Osteoblast (primary cell): ENCODE measurements around the gene CSNK2A3. TPM values are rescaled to one million over a fixed set of nuclear protein-coding genes. Genes with fewer than 3 reads are reported as not detected.

Experiments
- DNase-seq: peaks from one replicate; pipeline ENCODE4 v3.0.0; 2011; ENCODE audit warnings: low spot score, mixed read lengths; ENCODE audit not compliant: insufficient read length; ENCODE audit errors: missing footprints
- H2AFZ ChIP-seq: 2 replicates; pipeline ENCODE4 v1.6.0; 2011; ENCODE audit warnings: mild to moderate bottlenecking, low read length
- H3K27ac ChIP-seq: 2 replicates; pipeline ENCODE4 v1.5.1; 2011; ENCODE audit warnings: mild to moderate bottlenecking, low read depth, low read length, moderate library complexity
- H3K27me3 ChIP-seq: 2 replicates; pipeline ENCODE4 v1.6.0; 2012; ENCODE audit warnings: mild to moderate bottlenecking, control low read depth, inconsistent platforms, low read length, moderate library complexity; ENCODE audit not compliant: insufficient read depth
- H3K36me3 ChIP-seq: 2 replicates; pipeline ENCODE4 v1.5.1; 2011; ENCODE audit warnings: mild to moderate bottlenecking, low read length, control low read depth, moderate library complexity; ENCODE audit not compliant: insufficient read depth
- H3K4me1 ChIP-seq: 2 replicates; pipeline ENCODE4 v1.5.1; 2011; ENCODE audit warnings: mild to moderate bottlenecking, low read length, control low read depth, moderate library complexity; ENCODE audit not compliant: insufficient read depth
- H3K4me2 ChIP-seq: 2 replicates; pipeline ENCODE4 v1.6.0; 2011; ENCODE audit warnings: mild to moderate bottlenecking, low read length; ENCODE audit not compliant: insufficient read depth
- H3K4me3 ChIP-seq: fragments of 200-600 bp; sonication (generic); 3 replicates; pipeline ENCODE4 v1.5.1; 2012; ENCODE audit warnings: mild to moderate bottlenecking, low read length, inconsistent platforms; ENCODE audit not compliant: insufficient read depth
- H3K79me2 ChIP-seq: 2 replicates; pipeline ENCODE4 v1.6.0; 2012; ENCODE audit warnings: mild to moderate bottlenecking, low read length, control low read depth, inconsistent platforms; ENCODE audit not compliant: insufficient read depth
- H3K9me3 ChIP-seq: 2 replicates; pipeline ENCODE4 v1.5.1; 2011; ENCODE audit warnings: low read depth, low read length, control low read depth
- H4K20me1 ChIP-seq: 2 replicates; pipeline ENCODE4 v1.6.0; 2012; ENCODE audit warnings: mild to moderate bottlenecking, low read length, control low read depth; ENCODE audit not compliant: insufficient read depth
- total RNA-seq: library from RNA; depleted of rRNA; stranded (reverse); fragments of >200 nt; gene quantifications from 2 replicates; pipeline ENCODE4 v1.2.3, GENCODE V29; 2012
- TF ChIP-seq, protein P1 (sequence below): IDR thresholded peaks from 2 replicates; pipeline ENCODE4 v1.5.1; 2011; ENCODE audit warnings: mild to moderate bottlenecking, low read depth, low read length, moderate library complexity; ENCODE audit errors: extremely low read depth

Gene CSNK2A3
- total RNA-seq, 1 donor = 2.2 TPM

- no peak overlapping the region for H3K4me3 ChIP-seq
- H4K20me1 ChIP-seq = no peaks in the 10 kb centered on the region
- H3K9me3 ChIP-seq = no peaks in the 10 kb centered on the region
- H3K36me3 ChIP-seq = no peaks in the 10 kb centered on the region
- DNase-seq = no peak
- H2AFZ ChIP-seq = no peak overlapping the region
- H3K4me1 ChIP-seq = no peaks in the 10 kb centered on the region
- TF ChIP-seq, protein P1, sequence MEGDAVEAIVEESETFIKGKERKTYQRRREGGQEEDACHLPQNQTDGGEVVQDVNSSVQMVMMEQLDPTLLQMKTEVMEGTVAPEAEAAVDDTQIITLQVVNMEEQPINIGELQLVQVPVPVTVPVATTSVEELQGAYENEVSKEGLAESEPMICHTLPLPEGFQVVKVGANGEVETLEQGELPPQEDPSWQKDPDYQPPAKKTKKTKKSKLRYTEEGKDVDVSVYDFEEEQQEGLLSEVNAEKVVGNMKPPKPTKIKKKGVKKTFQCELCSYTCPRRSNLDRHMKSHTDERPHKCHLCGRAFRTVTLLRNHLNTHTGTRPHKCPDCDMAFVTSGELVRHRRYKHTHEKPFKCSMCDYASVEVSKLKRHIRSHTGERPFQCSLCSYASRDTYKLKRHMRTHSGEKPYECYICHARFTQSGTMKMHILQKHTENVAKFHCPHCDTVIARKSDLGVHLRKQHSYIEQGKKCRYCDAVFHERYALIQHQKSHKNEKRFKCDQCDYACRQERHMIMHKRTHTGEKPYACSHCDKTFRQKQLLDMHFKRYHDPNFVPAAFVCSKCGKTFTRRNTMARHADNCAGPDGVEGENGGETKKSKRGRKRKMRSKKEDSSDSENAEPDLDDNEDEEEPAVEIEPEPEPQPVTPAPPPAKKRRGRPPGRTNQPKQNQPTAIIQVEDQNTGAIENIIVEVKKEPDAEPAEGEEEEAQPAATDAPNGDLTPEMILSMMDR = no peak
- H3K79me2 ChIP-seq = no peaks in the 10 kb centered on the region
- H3K4me2 ChIP-seq = no peak overlapping the region
- H3K27ac ChIP-seq = no peak overlapping the region
- H3K27me3 ChIP-seq = peaks cover 3% of the 10 kb centered on the region
These were observed 30.9 kb upstream of the CSNK2A3 start for GRCh38 chr11:11383995-11384394.

- Histone ChIP-seq H3K79me2 (no peaks in the 10 kb centered on the region), H3K4me3 (no peak overlapping the region), H3K27ac (no peak overlapping the region), H3K4me2 (no peak overlapping the region), H4K20me1 (no peaks in the 10 kb centered on the region), H3K36me3 (no peaks in the 10 kb centered on the region), H3K27me3 (peaks cover 3% of the 10 kb centered on the region), H3K4me1 (no peaks in the 10 kb centered on the region), H3K9me3 (no peaks in the 10 kb centered on the region), H2AFZ (no peak overlapping the region)
- TF ChIP-seq, protein P1 = no peak
- no peak for DNase-seq
These were observed 29.9 kb upstream of the CSNK2A3 start for GRCh38 chr11:11382858-11383532.

GRCh38 chr11:11381471-11382105 lies 28.5 kb upstream of the CSNK2A3 start:
- H3K79me2 ChIP-seq = no peaks in the 10 kb centered on the region
- no peak overlapping the region for H3K4me2 ChIP-seq
- H2AFZ ChIP-seq = no peak overlapping the region
- no peaks in the 10 kb centered on the region for H3K4me1 ChIP-seq
- no peak overlapping the region for H3K27ac ChIP-seq
- no peaks in the 10 kb centered on the region for H4K20me1 ChIP-seq
- H3K4me3 ChIP-seq = no peak overlapping the region
- no peak for DNase-seq
- H3K36me3 ChIP-seq = no peaks in the 10 kb centered on the region
- no peaks in the 10 kb centered on the region for H3K27me3 ChIP-seq
- TF ChIP-seq, protein P1 = no peak
- no peaks in the 10 kb centered on the region for H3K9me3 ChIP-seq

DNA sequence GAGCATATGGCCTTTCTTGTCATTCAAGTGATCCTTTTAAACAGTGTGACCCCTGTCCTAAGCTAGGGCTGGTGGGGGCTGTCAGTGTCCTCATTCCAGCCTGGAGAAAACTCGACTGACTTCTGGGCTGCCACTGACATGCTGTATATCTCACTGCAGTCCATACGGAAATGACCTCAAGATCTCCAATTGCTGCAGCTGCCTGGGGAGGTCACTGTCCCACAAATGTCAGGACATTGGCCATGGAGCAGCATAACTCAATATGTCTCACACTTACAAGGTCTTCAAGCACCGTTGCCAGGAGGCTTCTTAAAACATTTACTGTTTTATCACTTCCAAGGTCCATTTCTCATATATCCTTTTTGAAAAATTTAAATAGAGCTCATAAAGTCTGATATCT lies 27.8 kb upstream of the CSNK2A3 start:
- Histone ChIP-seq H3K9me3 (no peaks in the 10 kb centered on the region), H3K4me1 (no peaks in the 10 kb centered on the region), H3K27me3 (no peaks in the 10 kb centered on the region), H3K4me2 (no peak overlapping the region), H3K4me3 (no peak overlapping the region), H4K20me1 (no peaks in the 10 kb centered on the region), H3K27ac (no peak overlapping the region), H3K79me2 (no peaks in the 10 kb centered on the region), H2AFZ (no peak overlapping the region), H3K36me3 (no peaks in the 10 kb centered on the region)
- no peak for DNase-seq
- TF ChIP-seq, protein P1 = no peak
